MG63 (cell line): ENCODE data around the gene COG1. TPM values are rescaled to one million over a fixed set of nuclear protein-coding genes. Genes with fewer than 3 reads are reported as not detected.
"Not testable (repeated sequence)": the region's sequence is repeated elsewhere in the genome, so short reads cannot be mapped to it uniquely, and the experiment has no call there.

Experiments used
- DNase-seq: peaks from one replicate; pipeline ENCODE4 v3.0.0-alpha.2; 2020
- H3K27me3 ChIP-seq: fragments of 250-450 bp; sonication (Bioruptor Pico); 2 replicates; pipeline ENCODE4 v1.5.1; 2020; ENCODE audit warnings: mild to moderate bottlenecking, moderate library complexity
- H3K36me3 ChIP-seq: fragments of 250-450 bp; sonication (Bioruptor Pico); 2 replicates; pipeline ENCODE4 v1.5.1; 2020; ENCODE audit warnings: mild to moderate bottlenecking, moderate library complexity
- H3K4me3 ChIP-seq: fragments of 250-450 bp; sonication (Bioruptor Pico); 2 replicates; pipeline ENCODE4 v1.5.1; 2020; ENCODE audit warnings: mild to moderate bottlenecking, moderate library complexity
- H3K9me3 ChIP-seq: fragments of 250-450 bp; sonication (Bioruptor Pico); 2 replicates; pipeline ENCODE4 v1.5.1; 2020; ENCODE audit warnings: mild to moderate bottlenecking, moderate library complexity
- total RNA-seq: library from RNA; depleted of rRNA; stranded (reverse); fragments of >200 nt; shearing (Covaris generic); gene quantifications from 2 replicates; pipeline ENCODE4 v1.2.3, GENCODE V29; 2014; ENCODE audit warnings: low replicate concordance; rRNA removed

Gene COG1, protein sequence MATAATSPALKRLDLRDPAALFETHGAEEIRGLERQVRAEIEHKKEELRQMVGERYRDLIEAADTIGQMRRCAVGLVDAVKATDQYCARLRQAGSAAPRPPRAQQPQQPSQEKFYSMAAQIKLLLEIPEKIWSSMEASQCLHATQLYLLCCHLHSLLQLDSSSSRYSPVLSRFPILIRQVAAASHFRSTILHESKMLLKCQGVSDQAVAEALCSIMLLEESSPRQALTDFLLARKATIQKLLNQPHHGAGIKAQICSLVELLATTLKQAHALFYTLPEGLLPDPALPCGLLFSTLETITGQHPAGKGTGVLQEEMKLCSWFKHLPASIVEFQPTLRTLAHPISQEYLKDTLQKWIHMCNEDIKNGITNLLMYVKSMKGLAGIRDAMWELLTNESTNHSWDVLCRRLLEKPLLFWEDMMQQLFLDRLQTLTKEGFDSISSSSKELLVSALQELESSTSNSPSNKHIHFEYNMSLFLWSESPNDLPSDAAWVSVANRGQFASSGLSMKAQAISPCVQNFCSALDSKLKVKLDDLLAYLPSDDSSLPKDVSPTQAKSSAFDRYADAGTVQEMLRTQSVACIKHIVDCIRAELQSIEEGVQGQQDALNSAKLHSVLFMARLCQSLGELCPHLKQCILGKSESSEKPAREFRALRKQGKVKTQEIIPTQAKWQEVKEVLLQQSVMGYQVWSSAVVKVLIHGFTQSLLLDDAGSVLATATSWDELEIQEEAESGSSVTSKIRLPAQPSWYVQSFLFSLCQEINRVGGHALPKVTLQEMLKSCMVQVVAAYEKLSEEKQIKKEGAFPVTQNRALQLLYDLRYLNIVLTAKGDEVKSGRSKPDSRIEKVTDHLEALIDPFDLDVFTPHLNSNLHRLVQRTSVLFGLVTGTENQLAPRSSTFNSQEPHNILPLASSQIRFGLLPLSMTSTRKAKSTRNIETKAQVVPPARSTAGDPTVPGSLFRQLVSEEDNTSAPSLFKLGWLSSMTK
- total RNA-seq = 9.9 and 25.5 TPM in 2 replicates

- no peaks in the 10 kb centered on the region for H3K9me3 ChIP-seq
- no peaks in the 10 kb centered on the region for H3K27me3 ChIP-seq
- peak; percentile 88 for DNase-seq
- H3K4me3 ChIP-seq = peak within 1 kb of the TSS; percentile 100
- H3K36me3 ChIP-seq = peaks cover 30% of the 10 kb centered on the region
Measured at GRCh38 chr17:73192894-73193701, at the start of gene COG1. Gene COG1, plus strand, starts transcription at chr17:73193055. Its CDS starts 15 bp downstream, at chr17:73193070.

DNA sequence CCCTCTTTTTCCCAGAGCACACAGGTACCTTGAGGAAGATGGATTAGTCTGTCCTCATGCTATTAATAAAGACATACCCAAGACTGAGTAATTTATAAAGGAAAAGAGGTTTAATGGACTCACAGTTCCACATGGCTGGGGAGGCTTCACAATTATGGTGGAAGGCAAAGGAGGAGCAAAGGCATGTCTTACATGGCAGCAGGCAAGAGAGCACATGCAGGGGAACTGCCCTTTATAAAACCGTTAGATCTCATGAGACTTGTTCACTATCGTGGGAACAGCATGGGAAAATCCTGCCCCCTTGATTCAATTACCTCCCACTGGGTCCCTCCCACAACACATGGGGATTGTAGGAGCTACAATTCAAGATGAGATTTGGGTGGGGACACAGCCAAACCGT, 48.6 kb upstream of the COG1 start:
- not testable (repeated sequence) for H3K36me3 ChIP-seq, H3K27me3 ChIP-seq, H3K9me3 ChIP-seq, H3K4me3 ChIP-seq, DNase-seq

DNA sequence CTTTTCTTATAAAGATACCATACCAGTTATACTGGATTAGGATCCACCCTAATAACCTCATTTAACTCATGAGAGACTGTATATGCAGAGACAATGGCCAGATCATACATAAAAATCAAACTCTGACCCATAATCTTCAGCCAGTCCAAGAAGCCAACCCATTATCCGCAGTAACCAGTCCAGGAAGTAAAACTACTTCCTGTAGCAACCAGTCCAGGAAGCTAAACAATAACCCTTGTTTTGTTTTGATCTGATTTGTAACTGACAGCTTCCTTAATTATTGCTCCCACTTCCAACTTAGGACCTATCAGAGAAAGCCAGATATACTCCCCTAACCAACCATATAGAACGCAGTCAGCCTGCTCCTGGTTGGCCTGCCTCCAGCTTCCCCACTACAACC, 47.2 kb upstream of the COG1 start:
- no peak overlapping the region for H3K4me3 ChIP-seq
- no peaks in the 10 kb centered on the region for H3K27me3 ChIP-seq
- no peaks in the 10 kb centered on the region for H3K36me3 ChIP-seq
- H3K9me3 ChIP-seq = peaks cover 3% of the 10 kb centered on the region; the same call in 1 of the 2 replicates
- no peak for DNase-seq

DNA sequence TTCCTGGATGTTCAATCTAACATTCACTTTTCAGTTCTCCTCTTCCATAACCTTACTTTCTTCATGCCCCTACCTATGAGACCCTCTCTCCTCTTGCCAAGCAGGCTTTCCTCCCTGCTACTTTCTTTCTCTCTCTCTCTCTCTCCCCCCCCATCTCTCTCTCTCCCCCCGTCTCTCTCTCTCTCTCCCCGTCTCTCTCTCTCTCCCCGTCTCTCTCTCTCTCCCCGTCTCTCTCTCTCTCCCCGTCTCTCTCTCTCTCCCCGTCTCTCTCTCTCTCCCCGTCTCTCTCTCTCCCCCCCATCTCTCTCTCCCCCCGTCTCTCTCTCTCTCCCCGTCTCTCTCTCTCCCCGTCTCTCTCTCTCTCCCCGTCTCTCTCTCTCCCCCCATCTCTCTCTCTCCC, 45.1 kb upstream of the COG1 start:
- H3K36me3 ChIP-seq, DNase-seq, H3K27me3 ChIP-seq, H3K4me3 ChIP-seq, H3K9me3 ChIP-seq: not testable (repeated sequence)

- Histone ChIP-seq H3K9me3 (no peaks in the 10 kb centered on the region), H3K27me3 (no peaks in the 10 kb centered on the region), H3K36me3 (no peaks in the 10 kb centered on the region), H3K4me3 (no peak overlapping the region)
- no peak for DNase-seq
Measured at GRCh38 chr17:73148540-73149334, 44.1 kb upstream of the COG1 start.

DNA sequence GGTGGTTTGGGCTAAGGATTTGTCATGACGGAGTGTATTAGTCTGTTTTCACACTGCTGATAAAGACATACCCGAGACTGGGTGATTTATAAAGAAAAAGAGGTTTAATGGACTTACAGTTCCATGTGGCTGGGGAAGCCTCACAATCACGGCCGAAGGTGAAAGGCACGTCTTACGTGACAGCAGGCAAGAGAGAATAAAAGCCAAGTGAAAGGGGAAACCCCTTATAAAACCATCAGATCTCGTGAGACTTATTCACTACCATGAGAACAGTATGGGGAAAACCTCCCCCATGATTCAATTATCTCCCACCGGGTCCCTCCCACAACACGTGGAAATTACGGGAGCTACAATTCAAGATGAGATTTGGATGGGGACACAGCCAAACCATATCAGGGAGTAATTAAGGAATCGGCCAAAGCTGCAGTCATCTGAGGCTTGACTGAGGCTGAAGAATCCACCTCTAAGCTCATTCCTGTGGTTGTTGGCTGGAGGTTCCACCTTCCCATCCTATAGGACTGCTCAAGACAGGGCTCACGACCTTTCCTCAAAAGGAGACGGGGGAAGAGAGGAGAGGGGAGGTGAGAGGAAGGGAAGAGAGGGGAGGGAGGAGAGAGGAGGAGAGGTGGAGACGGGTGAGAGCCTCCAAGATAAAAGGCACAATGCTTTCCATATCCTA, 42.1 kb upstream of the COG1 start:
- not testable (repeated sequence) for H3K4me3 ChIP-seq, DNase-seq, H3K27me3 ChIP-seq

GRCh38 chr17:73151916-73152632, 40.8 kb upstream of the COG1 start:
- DNase-seq = no peak
- Histone ChIP-seq H3K36me3 (no peaks in the 10 kb centered on the region), H3K27me3 (no peaks in the 10 kb centered on the region)

More for the DNA sequence above, 42.1 kb upstream of the COG1 start:
- H3K9me3 ChIP-seq, H3K36me3 ChIP-seq: not testable (repeated sequence)

DNA sequence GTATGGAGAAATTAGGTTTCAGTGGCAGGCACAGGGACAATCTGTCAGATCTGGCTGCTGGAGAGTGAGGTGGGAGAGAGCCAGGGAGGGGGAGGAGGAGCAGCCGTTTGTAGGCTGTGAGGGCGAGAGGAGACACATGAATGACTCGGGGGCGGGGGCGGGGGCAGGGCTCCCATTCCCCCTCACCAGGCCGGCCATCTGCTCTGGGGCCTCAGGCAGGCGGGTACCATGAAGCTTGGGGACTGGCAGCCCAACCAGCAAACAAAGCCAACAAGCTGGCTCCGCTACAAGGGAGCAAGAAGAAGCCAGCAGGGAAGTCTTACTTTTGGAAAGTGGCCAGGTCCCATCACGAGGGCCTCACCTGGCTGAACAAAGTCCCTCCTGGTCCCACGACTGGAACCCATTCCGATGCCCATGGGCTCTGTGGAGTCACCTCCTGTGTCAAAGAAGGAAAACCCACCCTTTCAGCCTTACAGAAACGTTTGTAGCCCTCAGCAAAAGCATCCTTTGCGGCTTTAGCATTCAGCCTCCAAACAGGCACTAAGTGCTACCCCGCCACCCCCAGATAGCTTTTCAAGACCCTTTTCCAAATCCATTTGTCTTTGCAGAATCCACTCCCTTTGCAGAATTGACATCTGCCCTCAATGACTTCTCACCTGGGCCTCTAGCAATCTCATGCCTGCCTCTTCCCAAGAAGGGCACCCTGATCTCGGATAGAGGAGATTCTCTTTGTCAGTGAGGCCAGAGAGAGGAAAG, 37.3 kb upstream of the COG1 start:
- H3K4me3 ChIP-seq = no peak overlapping the region
- H3K9me3 ChIP-seq = no peaks in the 10 kb centered on the region
- no peaks in the 10 kb centered on the region for H3K27me3 ChIP-seq
- no peaks in the 10 kb centered on the region for H3K36me3 ChIP-seq
- DNase-seq = no peak

More at GRCh38 chr17:73151916-73152632, 40.8 kb upstream of the COG1 start:
- no peak overlapping the region for H3K4me3 ChIP-seq
- no peaks in the 10 kb centered on the region for H3K9me3 ChIP-seq

- Histone ChIP-seq H3K9me3 (no peaks in the 10 kb centered on the region), H3K36me3 (no peaks in the 10 kb centered on the region), H3K4me3 (no peak overlapping the region), H3K27me3 (no peaks in the 10 kb centered on the region)
- peak; percentile 72 for DNase-seq
Measured at GRCh38 chr17:73156166-73156840, 36.6 kb upstream of the COG1 start.

DNA sequence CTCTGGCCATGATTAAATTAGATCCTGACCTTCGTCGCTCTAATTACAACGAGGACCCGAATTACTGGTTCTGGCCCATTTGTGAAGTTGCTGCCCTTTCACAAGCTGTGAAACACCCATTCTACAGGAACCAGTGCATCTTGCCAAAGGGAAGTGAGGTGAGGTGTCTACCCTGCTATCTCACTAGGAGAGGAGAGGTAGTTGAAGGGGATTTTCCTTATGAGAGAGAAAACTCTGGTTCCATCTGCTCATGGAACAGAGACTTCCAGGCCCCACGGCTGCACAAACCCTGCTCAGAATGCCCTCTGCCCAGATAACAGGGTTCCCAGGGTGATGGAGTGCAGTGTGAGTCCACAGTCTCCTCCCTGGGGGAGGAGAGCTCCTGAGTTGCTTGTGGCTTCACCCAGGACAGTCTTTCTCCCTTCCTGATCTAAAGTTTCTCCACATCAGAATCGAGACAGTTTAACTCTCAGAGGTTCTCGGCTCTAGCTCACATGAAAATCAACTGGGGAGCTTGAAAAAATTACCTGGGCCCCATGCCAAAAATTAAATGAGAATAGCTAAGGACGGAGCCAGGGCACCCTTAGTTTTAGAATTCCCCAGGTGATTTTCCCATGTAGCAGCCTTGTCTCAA, 35.9 kb upstream of the COG1 start:
- H3K36me3 ChIP-seq = no peaks in the 10 kb centered on the region
- H3K27me3 ChIP-seq = no peaks in the 10 kb centered on the region
- H3K9me3 ChIP-seq = no peaks in the 10 kb centered on the region
- no peak overlapping the region for H3K4me3 ChIP-seq
- no peak for DNase-seq

DNA sequence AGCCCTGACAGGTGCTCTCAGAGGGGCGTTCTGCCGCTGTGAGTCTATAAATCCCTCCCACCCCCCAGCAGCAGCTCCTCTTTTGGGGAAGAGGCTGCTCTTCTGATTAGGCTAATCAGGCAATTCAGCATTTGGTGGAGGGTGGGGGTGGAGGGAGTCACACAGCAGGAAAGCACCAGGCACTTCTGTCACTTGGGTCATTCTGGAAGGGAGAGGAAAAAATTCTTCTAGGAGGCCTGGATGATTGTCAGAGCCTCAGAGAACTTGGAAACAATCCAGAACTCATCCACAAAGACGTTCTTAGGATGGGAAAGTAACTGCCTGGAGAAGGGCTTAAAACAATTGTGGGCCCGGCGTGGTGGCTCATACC, 35.3 kb upstream of the COG1 start:
- DNase-seq = no peak
- Histone ChIP-seq H3K36me3 (no peaks in the 10 kb centered on the region), H3K27me3 (no peaks in the 10 kb centered on the region), H3K9me3 (no peaks in the 10 kb centered on the region), H3K4me3 (no peak overlapping the region)

DNA sequence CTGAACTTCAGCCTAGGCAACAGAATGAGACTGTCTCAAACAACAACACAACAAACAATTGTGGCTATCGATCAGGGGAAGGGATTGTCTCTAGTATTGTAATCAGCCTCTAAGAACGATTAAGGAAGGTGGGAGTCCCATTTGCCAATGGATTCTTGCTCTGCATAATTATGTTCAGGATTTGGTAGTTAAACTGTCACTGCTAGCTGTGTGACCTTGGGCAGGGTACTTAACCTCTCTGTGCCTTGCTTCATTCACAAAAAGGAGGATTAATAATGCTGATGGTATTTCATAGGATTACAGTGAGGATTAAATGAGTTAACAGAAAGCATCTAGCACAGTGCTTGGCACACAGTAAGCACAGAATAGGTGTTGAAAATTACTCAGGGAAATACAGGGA, 34.7 kb upstream of the COG1 start:
- Histone ChIP-seq H3K27me3 (peaks cover 6% of the 10 kb centered on the region), H3K36me3 (no peaks in the 10 kb centered on the region), H3K4me3 (no peak overlapping the region), H3K9me3 (no peaks in the 10 kb centered on the region)
- DNase-seq = no peak

DNA sequence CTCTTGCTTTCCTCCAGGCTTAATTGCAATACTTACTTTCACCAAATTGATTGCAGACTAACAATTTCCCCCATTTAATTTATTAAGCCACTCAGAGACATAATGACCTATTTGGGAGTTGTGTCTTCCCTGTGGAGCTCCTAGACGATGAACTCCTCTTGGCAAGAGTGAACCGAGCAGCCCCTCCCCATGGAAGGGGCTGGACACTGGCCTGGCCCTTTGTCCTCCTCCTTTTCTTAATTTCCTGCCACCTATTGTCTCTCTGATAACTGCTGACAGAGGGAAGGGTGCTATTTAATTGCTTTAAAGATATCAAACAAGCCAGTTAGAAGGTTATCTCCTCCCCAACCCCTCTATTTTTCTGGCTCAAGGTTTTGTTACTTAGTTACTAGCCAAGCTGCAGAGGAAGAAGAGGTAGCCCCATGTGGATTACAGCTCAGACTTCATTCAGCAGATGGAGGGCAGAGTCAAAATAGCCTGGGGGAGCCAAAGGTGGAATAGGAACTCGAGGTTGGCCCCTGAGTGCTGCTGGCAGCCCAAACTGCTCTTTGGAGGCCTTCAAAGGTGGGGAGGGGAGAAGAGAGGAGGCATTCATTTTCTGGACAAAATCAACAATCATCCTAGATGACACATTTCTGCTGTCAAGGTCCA, 31.8 kb upstream of the COG1 start:
- Histone ChIP-seq H3K4me3 (no peak overlapping the region), H3K9me3 (no peaks in the 10 kb centered on the region), H3K36me3 (no peaks in the 10 kb centered on the region), H3K27me3 (peaks cover 30% of the 10 kb centered on the region)
- no peak for DNase-seq
